HG02884 (cell line): ENCODE data around the gene DESI1.
"Not testable (repeated sequence)": the region's sequence is repeated elsewhere in the genome, so short reads cannot be mapped to it uniquely, and the experiment has no call there.

ENCODE experiments used
- ATAC-seq: cut with Tn5 transposase; IDR thresholded peaks from one replicate; pipeline ENCODE4 v1.9.1; 2021; ENCODE audit warnings: mild to moderate bottlenecking, moderate library complexity; ENCODE audit not compliant: unreplicated experiment

Gene DESI1

DNA sequence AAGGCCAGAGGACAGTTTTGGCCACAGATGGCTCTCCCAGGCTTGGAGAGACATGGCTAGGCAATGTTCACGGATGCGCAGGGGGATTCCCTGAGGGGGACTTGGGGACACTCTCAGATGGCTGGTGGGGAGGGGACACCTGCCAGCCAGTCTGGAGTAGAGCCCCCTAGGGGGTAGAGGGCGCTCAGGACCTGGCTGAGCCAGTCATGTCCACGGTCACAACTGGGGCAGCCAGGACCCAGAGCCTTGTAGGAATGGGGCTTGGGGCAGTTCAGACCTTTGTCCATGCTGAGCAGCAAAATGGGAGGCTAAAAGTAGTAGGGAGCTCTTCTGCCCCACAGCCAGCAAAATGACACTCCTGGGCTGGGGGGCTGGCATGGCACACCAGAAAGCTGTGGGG lies 58.4 kb downstream of the DESI1 start:
- no peak for ATAC-seq

DNA sequence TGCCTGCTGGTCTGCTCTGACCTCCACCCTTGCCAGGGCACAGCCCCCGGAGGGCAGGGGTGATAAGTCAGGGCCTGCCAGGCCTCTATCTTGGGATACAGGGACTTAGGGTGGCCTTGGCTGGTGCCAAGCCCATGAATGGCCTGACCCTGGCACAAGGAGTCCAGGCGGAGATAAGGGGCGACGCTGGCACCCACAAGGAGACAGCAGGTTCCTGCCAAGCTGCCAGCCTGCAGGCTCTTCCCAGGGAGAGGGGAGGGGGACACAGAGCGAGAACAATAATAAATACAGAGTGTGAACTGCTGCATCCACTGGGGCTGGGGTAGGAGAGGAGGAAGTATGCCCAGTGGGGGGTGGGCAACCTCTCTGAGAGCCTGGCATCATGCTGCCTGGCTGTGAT lies 59.1 kb downstream of the DESI1 start:
- ATAC-seq, result no peak

DNA sequence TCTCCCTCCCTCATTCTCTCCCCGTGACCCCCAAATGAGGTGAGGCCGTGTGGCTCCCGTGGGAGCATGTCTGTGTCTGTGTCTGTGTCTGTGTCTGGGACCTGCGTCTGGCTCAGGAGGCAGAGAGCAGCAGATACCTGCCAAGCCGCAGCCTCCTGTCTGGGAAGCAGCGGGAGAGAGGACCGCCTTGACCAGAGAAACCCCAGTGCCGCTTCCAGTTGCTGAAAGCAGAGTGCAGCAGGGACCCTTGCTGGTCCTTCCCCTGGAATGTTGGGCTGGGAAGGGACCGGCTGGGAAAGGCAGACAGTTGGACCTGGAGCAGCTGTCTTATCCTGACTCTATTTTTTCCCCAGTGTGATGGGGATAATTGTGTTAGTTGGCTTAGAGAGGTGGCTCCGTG lies 59.5 kb downstream of the DESI1 start:
- ATAC-seq, result no peak

DNA sequence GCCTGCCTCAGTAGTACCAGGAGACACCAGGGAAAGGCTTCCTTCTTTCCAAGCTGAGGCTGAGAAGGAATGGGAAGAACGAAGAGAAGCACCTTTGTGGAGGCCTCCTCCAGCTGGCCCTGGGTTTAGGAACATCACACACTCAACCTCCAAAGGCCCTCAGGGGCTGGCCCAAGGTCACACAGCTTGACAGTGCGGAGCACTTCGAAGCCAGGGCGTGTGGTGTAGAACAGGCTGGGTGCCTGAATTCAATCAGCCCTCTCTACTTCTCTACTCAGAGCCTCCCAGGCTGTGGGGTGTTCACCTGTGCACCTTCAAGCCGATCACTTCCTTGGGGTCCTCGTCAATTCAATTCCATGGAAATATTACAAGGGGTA lies 60.8 kb downstream of the DESI1 start:
- no peak for ATAC-seq

DNA sequence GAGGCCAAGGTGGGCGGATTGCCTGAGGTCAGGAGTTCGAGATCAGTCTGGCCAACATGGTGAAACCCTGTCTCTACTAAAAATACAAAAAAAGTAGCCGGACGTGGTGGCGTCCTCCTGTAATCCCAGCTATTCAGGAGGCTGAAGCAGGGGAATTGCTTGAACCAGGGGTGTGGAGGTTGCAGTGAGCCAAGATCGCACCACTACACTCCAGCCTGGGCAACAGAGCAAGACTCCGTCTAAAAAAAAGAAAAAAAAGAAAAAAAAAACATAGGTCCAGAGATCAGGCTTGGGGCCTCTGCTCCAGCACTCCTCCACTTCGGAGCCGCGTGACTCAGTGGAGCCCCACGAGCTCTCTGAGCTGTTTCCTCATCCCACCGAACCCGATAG lies 62.6 kb downstream of the DESI1 start:
- ATAC-seq, result not testable (repeated sequence)

DNA sequence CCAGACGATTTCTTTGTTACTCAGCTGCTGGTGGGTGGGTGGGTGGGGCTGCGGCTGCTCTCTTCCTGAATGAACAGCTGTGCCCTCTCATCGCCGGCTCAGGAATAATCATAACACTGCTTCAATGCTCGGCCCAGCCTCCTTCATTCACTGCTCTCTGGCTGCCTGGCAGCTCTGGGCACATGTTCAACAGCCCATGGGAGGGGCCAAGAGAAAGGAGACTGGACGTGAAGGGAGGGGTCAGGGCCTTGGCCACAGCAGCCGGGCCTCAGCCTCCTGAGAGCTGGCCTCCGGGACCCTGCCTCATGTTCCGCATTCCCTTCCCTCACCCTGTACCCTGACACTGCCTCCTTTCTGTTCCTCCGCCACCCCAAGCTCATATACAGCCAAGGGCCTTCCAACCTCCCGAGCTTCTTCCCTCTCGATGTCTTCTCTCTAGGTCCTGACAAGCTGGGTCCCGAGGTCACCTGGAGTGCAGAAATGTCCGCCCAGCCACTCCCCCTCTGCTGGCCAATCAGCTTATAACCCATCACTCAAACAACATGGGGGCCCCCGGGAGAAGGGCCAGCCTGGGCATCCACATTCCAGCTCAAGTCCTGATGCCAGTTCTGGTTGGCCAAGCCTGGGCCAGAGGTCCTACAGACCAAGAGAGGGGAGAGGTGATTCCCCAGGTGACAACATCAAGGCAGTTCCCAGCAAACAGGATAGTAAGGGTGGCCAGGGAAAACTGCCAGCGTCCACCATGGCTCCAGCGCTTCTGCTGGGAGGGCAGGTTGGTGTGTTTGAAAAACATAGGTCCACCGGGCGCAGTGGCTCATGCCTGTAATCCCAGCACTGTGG lies 63.2 kb downstream of the DESI1 start:
- no peak for ATAC-seq

DNA sequence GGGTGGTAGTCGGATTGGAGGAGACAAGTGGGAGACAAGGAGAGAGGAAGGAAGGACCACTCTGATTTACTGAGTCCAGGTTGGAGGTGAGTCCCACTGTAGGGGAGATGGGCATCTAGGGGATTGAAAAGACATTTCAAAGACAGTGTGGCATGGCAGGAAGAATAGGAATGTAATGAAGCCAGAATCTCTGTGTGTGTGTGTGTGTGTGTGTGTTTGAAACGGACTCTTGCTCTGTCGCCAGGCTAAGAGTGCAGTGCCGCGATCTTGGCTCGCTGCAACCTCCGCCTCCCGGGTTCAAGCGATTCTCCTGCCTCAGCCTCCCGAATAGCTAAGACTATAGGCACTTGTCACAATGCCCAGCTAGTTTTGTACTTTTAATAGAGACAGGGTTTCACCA lies 64.3 kb downstream of the DESI1 start:
- ATAC-seq, result no peak

DNA sequence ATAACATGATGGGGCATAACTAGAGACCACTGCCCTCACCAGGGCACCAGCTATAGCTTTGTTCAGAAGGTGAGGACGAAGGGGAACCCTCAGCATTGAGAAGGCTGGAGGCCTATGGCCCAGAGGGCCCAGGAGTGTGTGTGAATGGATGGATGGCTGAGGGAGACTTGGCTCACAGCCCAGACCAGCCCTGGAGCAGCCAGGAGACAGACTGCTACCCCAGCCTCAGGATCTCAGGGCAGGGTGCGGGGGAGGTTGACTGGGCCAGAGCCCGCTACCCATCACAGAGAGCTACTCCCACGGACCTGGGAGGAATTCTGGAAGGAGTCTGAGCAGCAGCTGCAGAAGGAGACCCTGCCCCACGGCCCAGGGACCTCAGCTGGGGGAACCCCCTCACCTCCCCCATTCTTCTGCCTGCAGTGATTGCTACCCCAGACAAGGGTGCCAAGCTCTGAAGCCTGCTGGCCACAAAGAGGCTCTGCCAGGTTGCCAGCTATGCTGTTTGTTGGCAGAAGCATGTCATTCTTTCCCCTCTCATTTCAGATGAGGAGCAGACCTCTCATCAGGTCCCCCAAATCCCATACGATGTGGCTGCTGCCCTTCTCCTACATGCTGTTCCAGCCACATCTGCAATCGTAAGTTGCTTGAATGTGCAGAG lies 65.4 kb downstream of the DESI1 start:
- no peak for ATAC-seq

DNA sequence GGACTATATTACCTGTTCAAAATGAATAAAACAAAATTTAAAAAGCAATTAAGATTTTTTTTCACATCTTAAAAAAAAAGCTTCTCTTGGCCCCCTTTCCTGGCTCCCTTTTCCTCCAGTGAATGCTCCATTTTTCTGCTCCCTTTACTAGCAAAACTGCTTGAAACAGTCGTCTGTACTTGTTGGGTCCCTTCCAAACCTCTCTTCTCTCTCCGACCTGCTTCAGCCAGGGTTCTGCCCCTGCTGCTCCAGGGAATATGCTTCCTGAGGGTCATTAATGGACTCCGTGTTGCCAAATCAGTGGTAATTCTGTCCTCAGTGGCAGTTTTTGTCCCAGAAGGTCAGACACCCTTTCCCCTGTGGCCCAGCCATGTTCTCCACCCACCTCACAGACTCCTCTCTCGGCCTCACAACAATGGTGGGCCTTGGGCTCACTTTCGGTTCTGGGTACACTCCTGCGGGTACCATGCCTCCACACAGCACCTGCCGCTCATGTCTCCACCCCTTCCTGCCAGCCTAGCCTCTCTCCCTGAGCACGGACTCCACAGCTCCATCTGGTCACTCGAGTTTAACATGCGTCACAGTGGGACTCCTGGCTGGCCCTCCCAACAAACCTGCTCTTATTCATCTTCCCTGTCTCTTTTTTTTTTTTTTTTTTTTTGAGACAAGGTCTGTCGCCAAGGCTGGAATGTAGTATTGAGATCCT lies 68.8 kb downstream of the DESI1 start:
- no peak for ATAC-seq

DNA sequence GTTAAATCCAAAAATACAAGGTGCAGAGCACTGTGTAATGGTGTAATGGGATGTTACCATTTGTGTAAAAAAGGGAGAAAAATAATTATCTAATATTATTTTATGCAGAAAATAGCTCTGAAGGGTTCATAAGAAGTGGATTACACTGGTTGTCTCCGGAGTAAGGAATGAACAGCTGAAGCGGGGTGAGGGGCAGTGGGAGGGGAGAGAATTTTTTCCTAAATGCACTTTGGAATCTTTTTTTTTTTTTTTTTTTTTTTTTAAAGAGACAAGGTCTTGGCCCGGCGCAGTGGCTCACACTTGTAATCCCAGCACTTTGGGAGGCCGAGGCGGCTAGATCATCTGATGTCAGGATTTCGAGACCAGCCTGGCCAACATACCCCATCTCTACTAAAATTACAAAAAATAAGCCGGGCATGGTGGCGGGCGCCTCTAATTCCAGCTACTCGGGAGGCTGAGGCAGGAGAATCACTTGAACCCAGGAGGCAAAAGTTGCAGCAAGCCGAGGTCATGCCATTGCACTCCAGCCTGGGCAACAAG lies 69.8 kb downstream of the DESI1 start:
- no peak for ATAC-seq

DNA sequence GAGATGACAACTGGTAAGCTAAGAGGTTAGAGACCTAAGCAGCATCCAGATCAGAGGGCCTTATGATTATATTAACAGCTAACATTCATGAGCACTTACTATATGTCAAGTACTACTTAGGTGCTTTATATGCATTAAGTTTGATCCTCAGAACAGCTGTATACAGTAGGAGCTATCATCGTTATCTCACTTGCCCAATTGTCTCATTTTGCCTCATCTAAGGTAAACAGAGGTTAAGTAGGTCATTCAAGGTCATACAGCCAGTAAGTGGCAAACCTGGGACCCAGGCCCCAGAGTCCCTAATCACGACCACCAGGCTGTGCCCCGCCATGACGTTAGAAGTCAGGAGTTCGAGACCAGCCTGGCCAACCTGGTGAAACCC lies 72.0 kb downstream of the DESI1 start:
- ATAC-seq, result no peak
